HCEC 1CT (cell line): ENCODE results near the gene SEMA5B.

ENCODE experiments used
- DNase-seq: peaks from one replicate; pipeline ENCODE4 v3.0.0-alpha.2; 2017

SEMA5B gene

GRCh38 chr3:122942937-122943827 is 84.4 kb downstream of the SEMA5B start:
- peak; percentile 37 for DNase-seq

- DNase-seq, result no peak
These were observed 85.3 kb downstream of the SEMA5B start for GRCh38 chr3:122942239-122942638.

- peak; percentile 3 for DNase-seq
These were observed 86.0 kb downstream of the SEMA5B start for GRCh38 chr3:122941228-122942206.

GRCh38 chr3:122940628-122941086 is 86.9 kb downstream of the SEMA5B start:
- DNase-seq, result no peak

- no peak for DNase-seq
These were observed 88.7 kb downstream of the SEMA5B start for GRCh38 chr3:122938783-122939425.

- no peak for DNase-seq
These were observed 89.8 kb downstream of the SEMA5B start for GRCh38 chr3:122937745-122938144.

- DNase-seq, result no peak
These were observed 90.6 kb downstream of the SEMA5B start for GRCh38 chr3:122936986-122937385.

- DNase-seq, result no peak
These were observed 91.2 kb downstream of the SEMA5B start for GRCh38 chr3:122936335-122936734.

- DNase-seq, result no peak
These were observed 93.3 kb downstream of the SEMA5B start for GRCh38 chr3:122934251-122934650.

- no peak for DNase-seq
These were observed 95.2 kb downstream of the SEMA5B start for GRCh38 chr3:122932251-122932967.

- no peak for DNase-seq
These were observed 95.9 kb downstream of the SEMA5B start for GRCh38 chr3:122931636-122932035.

- no peak for DNase-seq
These were observed 97.2 kb downstream of the SEMA5B start for GRCh38 chr3:122930063-122930997.

GRCh38 chr3:122929188-122930062 is 98.1 kb downstream of the SEMA5B start:
- no peak for DNase-seq

- DNase-seq, result no peak
These were observed 99.0 kb downstream of the SEMA5B start for GRCh38 chr3:122928396-122929187.

GRCh38 chr3:122927726-122928125 is 99.8 kb downstream of the SEMA5B start:
- no peak for DNase-seq

GRCh38 chr3:122926811-122927210 is 100.8 kb downstream of the SEMA5B start:
- no peak for DNase-seq

- DNase-seq, result no peak
These were observed 101.2 kb downstream of the SEMA5B start for GRCh38 chr3:122926322-122926721.

GRCh38 chr3:122925756-122926155 is 101.8 kb downstream of the SEMA5B start:
- DNase-seq, result no peak

GRCh38 chr3:122924056-122924455 is 103.5 kb downstream of the SEMA5B start:
- DNase-seq, result no peak
